Measurements from ENCODE around the gene CCDC83. TPM values are rescaled to one million over a fixed set of nuclear protein-coding genes. Genes with fewer than 3 reads are reported as not detected.

CCDC83 gene
- total RNA-seq, 4 donors from 2014 or later: not detected

- DNase-seq (ENCODE audit: low spot score in 2 of 2): no peak
- TF ChIP-seq EP300 (IDR thresholded peaks at IDR 0.05) (no peak), POLR2A (IDR thresholded peaks at IDR 0.05) (no peak), CTCF (IDR thresholded peaks at IDR 0.05) (no peak)
- Histone ChIP-seq H3K4me3 (no peak overlapping the region), H3K9me3 (no peaks in the 10 kb centered on the region), H3K36me3 (no peaks in the 10 kb centered on the region), H3K27me3 (no peaks in the 10 kb centered on the region), H3K27ac (no peak overlapping the region), H3K4me1 (no peaks in the 10 kb centered on the region)
- WGBS, 2 donors: 69 to 71% methylated on average over 1 of the region's 1 CpG
Measured at GRCh38 chr11:85866137-85866827, 11.1 kb downstream of the CCDC83 start.

GRCh38 chr11:85867751-85868150 is 12.6 kb downstream of the CCDC83 start:
- Histone ChIP-seq H3K27me3 (no peaks in the 10 kb centered on the region), H3K9me3 (no peaks in the 10 kb centered on the region), H3K27ac (no peak overlapping the region), H3K4me1 (no peaks in the 10 kb centered on the region), H3K36me3 (no peaks in the 10 kb centered on the region), H3K4me3 (no peak overlapping the region)
- no peak for DNase-seq (ENCODE audit: low spot score in 2 of 2)
- WGBS, 2 donors: 66 to 68% methylated on average over 3 of the region's 3 CpGs
- TF ChIP-seq CTCF (IDR thresholded peaks at IDR 0.05) (no peak), POLR2A (IDR thresholded peaks at IDR 0.05) (no peak), EP300 (IDR thresholded peaks at IDR 0.05) (no peak)

- DNase-seq (ENCODE audit: low spot score in 2 of 2): no peak
- H3K9me3 ChIP-seq: no peaks in the 10 kb centered on the region
- no peaks in the 10 kb centered on the region for H3K4me1 ChIP-seq
- no peaks in the 10 kb centered on the region for H3K36me3 ChIP-seq
- no peaks in the 10 kb centered on the region for H3K27me3 ChIP-seq
- H3K27ac ChIP-seq: no peak overlapping the region
- 60 to 71% methylated on average over 2 of the region's 2 CpGs for WGBS, 2 donors
- no peak for TF ChIP-seq POLR2A (IDR thresholded peaks at IDR 0.05)
- TF ChIP-seq EP300 (IDR thresholded peaks at IDR 0.05): no peak
- no peak overlapping the region for H3K4me3 ChIP-seq
Measured at GRCh38 chr11:85869781-85870180, 14.6 kb downstream of the CCDC83 start.

GRCh38 chr11:85874265-85874664 is 19.1 kb downstream of the CCDC83 start:
- Histone ChIP-seq H3K4me1 (no peaks in the 10 kb centered on the region), H3K27me3 (no peaks in the 10 kb centered on the region), H3K27ac (no peak overlapping the region), H3K4me3 (no peak overlapping the region), H3K36me3 (no peaks in the 10 kb centered on the region), H3K9me3 (no peaks in the 10 kb centered on the region)
- WGBS, 2 donors: 77 to 83% methylated on average over 1 of the region's 1 CpG
- DNase-seq (ENCODE audit: low spot score in 2 of 2): no peak
- TF ChIP-seq CTCF (IDR thresholded peaks at IDR 0.05) (no peak), EP300 (IDR thresholded peaks at IDR 0.05) (no peak), POLR2A (IDR thresholded peaks at IDR 0.05) (no peak)

DNA sequence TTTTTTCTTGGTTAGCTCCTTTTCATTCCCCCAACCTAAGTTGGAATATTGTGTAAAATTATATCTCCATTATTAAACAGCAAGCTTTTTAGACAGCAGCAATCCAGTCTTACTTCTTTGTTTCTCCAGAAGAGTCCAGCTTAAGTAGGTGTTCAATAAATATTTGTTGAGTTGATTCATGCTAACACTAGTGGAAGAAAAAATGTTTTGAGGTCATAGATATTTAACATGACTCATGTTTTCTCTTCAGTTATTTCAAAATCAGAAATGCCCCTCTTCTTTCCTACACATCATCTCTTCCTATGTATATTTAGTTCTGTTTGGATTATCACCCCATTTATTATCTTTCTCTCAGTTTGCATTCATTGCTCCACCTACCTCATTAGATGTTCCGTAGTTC is 20.3 kb downstream of the CCDC83 start:
- Histone ChIP-seq H3K4me1 (no peaks in the 10 kb centered on the region), H3K27ac (no peak overlapping the region), H3K9me3 (no peaks in the 10 kb centered on the region), H3K27me3 (no peaks in the 10 kb centered on the region), H3K4me3 (no peak overlapping the region), H3K36me3 (no peaks in the 10 kb centered on the region)
- no peak for DNase-seq (ENCODE audit: low spot score in 2 of 2)
- 47 to 80% methylated on average over 1 of the region's 1 CpG for WGBS, 2 donors
- TF ChIP-seq POLR2A (IDR thresholded peaks at IDR 0.05) (no peak), CTCF (IDR thresholded peaks at IDR 0.05) (no peak), EP300 (IDR thresholded peaks at IDR 0.05) (no peak)
